HG02588 (cell line): Measurements from ENCODE around the gene SLC52A3.

Experiments
- ATAC-seq: cut with Tn5 transposase; IDR thresholded peaks from one replicate; pipeline ENCODE4 v1.9.1; 2021; ENCODE audit warnings: mild to moderate bottlenecking, moderate library complexity; ENCODE audit not compliant: unreplicated experiment

The SLC52A3 gene

DNA sequence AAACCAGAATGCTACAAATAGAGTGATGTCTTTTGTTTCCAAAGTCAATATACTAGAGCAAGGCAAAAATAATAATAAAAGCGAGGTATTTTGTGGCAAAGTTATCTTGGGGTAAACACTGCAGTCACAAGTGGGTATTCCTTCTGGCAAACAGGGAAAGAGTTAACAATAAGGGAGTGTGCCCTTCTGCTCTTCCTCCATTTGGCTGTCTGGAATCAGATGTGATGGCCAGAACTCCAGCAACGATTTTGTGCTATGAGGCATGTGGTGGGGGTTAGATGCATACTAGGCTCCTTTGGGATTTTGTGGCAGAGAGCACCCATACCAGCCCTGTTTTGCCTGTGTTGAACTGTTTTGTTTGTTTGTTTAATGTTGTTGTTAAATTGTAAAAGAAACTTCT lies 2.4 kb upstream of the SLC52A3 start:
- no peak for ATAC-seq

DNA sequence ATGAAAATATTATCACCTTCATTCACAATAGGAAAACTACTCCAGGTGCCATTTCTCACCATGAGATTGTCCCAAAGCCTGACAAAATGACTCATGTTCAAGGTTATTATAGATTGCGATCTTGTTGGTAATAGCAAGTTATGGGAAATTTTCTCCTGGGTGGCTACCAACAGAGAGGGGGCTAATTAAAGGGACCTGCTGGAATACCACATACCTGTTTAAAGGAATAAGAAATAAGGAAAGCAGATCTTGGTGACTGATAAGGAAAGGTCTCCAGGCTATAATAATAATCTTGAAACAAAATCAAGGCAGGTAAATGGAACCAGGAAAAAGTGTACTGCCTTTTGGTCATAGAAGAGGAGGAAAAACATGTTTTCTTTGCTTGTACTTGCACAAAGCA lies 1.4 kb downstream of the SLC52A3 start:
- ATAC-seq: no peak

DNA sequence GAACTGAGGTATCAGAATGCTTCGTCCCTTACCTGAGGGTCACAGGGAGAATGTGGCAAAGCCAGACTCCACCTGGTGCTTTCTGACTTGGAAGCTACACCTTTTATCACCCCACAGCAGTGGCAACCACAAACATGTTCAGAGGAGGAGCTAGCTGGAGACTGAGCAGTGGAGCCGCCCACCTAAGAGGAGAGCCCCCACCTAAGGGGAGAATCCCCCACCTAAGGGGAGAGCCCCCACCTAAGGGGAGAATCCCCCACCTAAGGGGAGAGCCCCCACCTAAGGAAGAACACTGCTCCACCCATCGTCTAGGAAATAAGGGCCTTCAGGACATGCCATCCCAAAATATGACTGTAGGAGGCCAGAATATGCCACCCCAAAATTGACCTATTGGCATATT lies 4.0 kb downstream of the SLC52A3 start:
- no peak for ATAC-seq

DNA sequence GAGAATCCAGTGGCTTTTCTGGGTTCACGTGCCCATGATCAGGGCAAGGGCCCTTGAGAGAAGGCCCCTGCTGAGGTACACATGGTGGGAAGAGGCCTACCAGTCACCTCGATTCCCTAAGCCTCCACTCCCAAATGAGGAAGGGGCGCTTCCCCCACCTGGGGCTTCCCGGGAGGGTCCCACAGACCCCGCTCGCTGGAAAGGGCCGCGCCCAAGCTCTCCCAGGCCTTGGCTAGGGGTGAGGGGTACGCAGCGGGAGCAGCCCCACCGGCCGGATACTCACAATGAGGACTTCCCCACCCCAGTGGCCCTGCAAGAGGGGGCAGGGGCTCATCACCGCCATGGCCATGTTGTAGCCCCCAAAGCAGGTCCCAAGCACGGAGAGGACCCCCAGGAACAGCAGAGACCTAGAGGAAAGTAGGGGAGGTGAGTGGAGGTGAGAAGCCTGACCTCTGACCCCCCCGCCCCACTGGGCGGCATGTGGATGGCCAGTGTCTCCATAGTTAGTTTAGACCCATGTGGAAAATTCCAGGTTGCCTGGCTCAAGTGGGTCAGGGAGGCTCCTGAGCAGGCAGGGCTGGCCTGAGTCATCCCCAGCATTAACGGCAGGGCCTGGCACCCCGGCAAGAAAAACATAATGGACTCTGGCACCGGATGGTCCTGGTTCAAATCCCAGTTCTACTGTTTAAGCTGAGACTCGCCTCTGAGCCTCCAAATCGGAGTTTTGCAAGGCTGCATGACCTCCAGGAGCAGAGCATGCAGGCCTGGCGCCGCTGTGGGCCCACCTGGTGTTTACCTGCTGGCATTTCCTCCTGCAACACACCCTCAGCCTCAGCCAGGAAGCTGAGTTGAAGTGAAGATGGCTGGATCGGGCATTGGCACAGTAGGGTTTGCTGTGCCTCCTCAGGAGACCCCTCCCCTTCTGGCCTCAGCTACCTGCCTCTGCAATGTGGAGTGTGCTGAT lies 6.6 kb downstream of the SLC52A3 start:
- no peak for ATAC-seq

DNA sequence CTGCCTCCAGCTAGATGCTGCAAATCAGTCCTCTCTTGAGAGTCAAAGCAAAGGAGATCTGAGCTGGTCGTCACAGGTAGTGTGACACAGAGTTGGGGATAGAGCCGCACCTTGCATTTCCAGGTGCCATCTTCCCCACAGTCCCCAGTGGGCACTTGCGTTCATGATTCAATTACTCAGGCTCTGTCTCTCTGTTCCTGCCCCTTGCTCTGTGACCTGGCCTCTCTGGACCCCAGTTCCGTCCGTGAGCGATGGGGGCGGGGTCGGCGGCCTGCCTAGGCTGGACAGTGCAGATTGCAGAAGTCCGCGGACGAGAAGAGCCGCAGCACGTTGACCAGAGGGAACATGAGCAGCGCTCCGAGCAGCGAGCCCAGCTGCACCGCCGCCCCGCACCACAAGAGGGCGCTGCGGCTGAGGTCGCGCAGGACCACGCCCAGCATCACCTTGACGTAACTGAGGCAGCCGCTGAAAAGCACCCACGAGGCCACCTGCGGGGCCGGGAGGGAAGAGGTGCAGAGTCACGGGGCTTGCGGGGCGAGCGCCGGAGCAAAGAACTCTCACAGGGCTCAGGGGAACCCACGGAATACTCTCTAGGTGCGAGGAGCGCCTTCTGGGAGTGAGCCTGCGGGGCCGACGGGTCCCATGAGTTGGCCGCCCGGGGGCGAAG lies 7.4 kb downstream of the SLC52A3 start:
- ATAC-seq: no peak

DNA sequence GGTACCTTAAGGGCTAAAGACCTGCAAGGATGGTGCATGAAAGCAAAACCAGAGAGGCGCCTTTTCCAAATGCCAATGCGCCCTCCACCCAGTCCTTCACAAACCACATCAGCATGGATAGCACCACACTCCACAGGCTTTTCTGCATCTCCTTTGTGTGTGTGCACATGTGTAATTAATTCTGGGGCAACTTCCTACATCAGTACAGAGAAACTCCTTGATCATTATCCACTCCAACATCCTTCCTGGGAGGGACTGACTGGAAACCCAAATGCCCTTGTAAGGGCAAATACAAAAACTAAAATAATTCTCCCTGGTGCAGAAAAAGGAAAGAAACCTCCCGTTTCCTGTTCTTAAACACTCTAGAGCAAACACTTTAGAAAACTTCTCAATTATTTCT lies 10.8 kb downstream of the SLC52A3 start:
- ATAC-seq: no peak

DNA sequence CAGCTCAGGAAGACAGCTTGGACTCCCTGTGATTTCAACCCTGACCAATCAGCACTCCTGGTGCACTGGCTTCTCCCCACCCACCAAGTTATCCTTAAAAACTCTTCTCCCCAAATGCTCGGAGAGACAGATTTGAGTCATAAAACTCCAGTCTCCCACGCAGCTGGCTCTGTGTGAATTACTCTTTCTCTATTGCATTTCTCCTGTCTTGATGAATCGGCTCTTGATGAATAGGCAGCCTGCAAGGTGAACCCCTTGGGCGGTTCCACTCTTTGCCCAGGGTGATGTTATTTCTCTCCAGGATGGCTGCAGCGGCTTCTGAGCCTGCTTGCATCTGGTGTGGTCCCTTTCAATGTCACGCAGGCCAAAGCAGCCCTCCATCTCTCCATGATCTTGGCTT lies 12.4 kb downstream of the SLC52A3 start:
- ATAC-seq: no peak

DNA sequence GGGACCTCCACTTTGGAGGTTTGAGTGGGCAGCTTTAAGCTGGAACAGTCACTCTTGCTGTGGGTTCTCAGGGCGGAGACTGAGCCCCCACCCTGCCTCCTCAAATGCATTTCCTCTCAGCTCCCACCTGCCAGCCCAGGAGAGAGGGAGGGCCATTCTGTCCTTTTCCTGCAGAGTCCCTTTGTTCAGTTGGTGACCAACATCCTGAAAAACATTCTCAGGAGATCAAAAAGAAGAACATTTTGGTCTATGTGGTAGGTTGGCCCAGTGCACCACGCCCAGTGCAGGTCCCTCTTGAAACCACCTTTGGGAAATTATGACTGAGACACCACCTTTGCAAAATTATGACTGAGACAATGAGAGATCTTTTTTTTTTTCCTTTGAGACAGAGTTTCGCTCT lies 13.4 kb downstream of the SLC52A3 start:
- ATAC-seq: no peak

DNA sequence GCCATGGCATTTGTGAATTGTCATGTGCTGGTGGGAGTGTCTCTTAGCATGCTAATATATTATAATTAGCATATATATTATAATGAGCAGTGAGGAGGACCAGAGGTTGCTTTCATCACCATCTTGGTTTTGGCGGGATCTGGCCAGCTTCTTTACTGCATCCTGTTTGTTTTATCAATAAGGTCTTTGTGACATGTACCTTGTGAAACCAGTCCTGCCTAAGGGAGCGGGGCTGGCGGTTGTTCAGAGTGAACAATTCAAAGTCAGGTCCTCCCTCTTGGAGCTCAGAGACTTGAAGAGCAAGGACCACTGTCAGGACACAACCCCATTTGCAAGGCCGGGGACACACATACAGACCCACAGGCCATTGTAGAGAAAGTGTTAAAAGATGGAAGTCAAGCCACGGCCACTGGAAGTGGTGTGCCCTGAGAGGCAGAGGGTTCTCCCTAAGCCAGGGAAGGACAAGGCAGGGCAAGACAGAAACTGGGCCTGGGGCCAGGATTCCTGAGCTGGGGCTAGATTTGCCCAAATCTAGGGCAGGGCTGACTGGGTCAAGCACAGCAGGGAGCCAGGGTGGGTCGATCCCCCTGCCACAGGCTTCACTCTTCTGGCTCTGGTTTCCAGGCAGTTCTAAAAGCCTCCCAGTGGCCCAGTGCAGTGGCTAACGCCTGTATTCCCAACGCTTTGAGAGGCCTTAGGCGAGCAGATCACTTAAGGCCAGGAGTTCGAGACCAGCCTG lies 14.2 kb downstream of the SLC52A3 start:
- ATAC-seq: no peak

DNA sequence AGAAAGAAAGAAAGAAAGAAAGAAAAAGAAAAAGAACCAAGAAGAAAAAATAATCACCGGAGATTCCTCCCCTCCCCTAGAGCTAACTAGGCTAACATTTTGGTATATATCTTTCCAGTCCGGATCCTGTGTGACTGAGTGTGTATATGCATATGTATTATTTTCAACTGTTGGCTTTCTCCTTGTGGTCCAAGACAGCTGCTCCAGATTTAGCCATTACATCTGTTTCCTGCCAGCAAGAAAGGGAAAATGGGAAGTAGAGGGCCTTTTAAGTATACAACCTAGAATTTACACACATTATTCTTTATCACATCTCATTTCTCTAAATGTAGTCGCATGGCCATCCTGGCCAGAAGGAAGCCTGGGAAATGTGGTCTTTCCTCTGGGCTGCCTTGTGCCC lies 15.2 kb downstream of the SLC52A3 start:
- ATAC-seq: no peak

DNA sequence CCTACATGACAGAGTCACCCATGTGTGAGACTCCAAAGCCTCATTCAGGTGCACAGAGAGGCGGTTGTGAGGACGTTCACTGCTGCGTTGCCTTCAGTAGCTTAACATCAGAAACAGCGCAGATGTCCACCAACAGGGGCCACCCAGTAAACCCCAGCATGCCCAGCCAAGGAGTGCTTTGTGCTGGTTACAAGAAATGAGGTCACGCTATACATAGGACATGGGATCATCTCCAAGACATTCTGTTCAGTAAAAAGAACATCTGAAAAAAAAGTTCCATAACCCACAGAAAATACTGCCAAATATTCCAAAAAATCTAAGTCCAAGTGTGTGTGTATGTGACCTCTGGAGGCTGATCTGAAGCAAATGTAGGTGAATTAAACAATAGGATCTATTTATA lies 16.0 kb downstream of the SLC52A3 start:
- ATAC-seq: no peak

DNA sequence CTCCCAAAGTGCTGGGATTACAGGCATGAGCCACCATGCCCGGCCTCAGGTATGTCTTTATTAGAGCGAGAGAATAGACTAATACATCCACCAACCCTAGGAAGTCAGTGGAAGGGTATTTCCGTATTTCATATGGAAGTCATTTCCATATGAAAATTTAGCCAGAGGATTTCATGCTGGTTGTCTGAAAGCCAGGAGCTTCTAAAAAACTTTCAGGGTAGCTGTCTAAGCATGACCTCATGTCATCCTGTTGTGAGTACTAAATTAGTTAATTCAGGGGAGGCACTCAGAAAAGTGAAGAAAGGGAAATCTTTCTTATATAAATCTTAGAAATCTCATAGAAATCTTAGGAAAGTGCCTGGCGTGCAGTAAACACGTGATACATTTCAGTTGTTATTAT lies 16.5 kb downstream of the SLC52A3 start:
- no peak for ATAC-seq

DNA sequence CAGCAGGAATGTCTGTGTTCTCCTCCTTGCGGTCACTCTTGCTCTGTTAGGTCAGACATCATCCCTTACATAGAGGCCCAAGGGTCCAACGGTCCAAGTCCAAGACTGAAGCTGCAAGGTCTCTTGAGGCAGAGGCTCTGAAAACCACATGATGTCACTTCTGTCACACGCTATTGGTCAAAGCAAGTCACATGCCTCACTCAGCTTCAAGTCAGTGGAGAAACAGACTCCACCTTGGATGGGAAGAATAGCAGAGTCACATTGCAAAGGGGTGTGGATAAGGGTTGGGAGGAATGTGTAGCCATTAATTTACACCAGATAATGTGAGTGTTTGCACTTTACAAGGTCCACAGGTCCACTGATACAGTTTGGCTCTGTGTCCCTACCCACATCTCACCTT lies 17.5 kb downstream of the SLC52A3 start:
- ATAC-seq: no peak

DNA sequence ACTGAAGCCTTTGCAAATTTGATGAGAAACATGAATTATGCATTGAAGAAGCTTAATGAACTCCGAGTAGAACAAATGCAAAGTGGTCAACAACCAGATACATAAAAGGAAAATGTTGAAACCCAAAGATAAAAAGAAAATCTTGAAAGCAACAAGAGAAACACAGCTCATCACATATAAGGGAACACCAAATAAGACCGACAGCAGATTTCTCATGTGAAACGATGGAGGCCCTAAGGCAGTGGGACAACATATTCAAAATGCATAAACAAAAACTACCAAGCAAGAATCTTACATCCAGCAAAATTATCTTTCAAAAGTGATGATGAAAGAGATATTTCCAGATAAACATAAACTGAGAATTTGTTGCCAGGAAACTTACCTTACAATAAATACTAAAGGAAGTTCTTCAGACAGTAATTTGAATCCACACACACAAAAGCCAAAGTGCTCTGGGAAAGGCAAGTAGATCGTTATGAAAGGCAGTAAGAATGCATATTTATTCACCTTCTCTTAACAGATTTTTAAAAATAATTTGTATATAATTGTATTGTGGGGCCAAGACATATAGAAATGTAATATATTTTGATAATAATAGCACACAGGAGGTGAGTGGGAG lies 22.5 kb downstream of the SLC52A3 start:
- no peak for ATAC-seq

DNA sequence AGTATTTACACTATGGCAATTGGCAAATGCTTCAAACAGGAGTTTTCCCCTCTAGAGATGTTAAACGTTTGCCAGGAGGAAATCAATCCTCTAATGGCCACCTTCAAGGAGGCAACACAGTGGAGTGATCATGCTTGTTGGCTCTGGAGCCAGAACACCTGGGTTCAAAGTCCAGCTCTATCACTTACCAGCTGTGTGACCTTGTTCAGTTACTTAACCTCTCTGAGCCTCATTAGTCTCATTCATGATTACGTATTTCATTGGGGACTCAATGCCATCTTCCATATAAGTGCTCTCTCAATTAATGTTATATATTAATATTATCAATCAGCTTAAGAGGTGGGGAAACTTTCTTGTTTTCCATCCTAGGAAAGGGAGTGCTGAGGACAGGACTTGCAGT lies 26.1 kb downstream of the SLC52A3 start:
- ATAC-seq: no peak

DNA sequence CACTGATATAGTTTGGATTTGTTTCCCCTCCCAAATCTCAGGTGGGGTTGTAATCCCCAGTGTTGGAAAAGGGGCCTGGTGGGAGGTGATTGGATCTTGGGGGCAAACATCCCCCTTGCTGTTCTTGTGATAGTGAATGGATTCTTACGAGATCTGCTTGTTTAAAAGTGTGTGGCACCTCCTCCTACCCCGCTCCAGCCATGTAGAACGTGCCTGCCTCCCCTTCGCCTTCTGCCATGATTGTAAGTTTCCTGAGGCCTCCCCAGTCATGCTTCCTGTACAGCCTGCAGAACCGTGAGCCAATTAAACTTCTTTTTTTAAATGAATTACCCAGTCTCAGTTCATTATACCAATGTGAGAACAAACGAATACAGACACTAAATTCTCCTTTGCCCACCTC lies 26.7 kb downstream of the SLC52A3 start:
- no peak for ATAC-seq

DNA sequence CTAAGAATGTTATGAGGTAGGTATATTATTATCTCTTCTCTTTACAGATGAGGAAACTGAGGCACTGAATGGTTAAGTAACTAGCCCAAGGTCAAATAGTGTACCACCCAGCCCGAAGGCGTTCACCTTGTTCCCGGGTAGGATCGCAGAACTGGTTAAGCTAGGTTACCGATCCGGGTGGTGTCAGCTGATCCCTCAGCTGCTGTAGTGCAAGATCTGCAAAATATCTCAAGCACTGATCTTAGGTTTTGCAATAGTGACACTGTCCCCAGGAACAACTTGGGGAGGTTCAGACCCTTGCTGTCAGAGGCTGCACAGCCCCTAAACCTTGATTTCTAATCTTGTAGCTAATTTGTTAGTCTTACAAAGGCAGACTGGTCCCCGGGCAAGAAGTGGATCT lies 28.1 kb downstream of the SLC52A3 start:
- no peak for ATAC-seq

DNA sequence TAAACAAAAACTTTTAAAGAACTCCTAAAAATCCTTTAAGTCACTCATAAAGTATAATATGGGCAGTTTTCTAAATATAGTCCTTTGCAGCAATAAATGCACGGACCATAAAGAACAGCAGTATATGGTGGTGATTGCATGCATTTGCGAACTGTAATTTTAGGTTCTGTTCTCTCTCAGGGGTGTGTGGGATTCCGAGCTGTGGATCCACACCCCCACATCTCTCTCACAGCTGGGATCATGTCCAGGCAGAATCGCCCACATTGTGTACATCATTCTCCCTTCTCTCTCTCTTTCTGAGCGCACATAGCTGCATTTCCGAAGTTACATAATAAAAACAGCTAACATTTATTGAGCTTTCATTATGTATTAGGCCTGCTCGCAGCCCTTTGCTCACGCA lies 28.6 kb downstream of the SLC52A3 start:
- no peak for ATAC-seq

DNA sequence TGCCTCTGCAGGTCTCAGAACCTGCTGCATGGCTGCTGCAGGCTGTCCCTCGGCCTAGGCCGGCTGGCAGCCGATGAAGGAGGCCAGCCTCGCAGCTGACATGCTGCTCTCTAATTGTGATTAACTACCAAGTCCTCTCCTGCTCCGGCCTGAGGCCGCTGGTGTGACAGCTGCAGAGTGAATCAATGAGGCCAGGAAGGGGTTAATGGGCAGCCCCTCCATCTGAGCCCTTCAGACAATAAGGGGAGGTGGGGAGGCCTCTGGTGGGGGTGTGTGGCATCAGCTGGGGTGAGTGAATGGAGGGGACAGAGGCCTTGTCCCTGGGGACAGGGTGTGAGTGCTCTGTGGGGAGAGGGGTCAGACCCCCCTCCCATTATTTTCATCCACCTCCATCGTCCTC lies 34.4 kb downstream of the SLC52A3 start:
- no peak for ATAC-seq

DNA sequence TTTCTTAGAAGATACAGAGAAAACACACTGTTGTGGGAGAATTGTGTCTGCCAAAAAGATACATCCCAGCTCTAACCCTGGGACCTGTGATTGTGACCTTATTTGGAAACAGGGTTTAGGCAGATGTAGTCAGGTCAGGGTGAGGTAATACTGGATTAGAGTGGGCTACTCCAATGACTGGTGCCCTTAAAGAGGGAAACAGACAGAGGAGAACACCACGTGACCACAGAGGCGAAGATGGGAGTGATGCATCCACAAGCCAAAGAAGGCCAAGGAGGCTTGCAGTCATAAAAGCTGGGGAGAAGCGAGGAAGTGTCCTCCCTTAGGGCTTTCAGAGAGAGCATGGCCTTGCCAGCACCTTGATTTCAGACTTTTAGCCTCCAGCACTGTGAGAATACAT lies 35.6 kb downstream of the SLC52A3 start:
- no peak for ATAC-seq

DNA sequence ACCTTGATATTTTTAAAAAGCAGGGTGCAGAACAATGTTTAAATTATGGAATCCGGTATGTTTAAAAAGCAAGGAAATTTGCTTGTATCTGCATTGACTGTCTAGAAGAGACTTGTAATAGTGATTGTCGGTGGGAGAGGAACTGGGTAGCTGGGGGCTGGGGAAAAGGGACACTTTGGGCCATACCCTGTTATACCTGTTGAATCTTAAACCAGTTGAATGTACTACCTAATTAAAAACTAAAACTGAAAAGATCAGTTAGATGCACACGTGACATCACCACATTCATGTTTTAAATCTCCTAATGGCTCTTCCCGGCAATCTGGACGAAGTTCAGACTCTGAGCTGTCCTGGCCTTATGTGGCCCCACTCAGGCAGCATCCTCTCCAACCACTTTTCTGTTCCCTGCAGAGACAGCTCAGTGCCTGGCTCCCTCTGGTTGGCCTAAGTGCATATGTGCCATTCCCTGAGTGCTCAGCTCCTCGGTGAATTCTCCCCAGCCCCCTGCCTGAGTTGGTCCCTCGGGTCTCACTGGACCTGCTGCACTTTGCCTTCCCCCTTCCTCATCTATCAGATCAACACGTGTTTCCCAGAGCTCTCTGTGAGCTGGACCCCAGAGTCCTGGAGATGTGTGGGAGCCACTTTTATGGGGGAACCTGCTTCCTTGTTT lies 36.3 kb downstream of the SLC52A3 start:
- ATAC-seq: no peak
